KMS-11 (cell line): ENCODE measurements around the gene INPP5A.

Experiments
- H2AFZ ChIP-seq: fragments of 200-600 bp; sonication (generic); 2 replicates; pipeline ENCODE4 v1.6.1; 2016; ENCODE audit warnings: antibody characterized with exemption, mixed run types, low read depth
- H3K27ac ChIP-seq: fragments of 200-600 bp; sonication (generic); 2 replicates; pipeline ENCODE4 v1.6.1; 2016; ENCODE audit warnings: mild to moderate bottlenecking, mixed run types
- H3K27me3 ChIP-seq: fragments of 200-600 bp; sonication (generic); 2 replicates; pipeline ENCODE4 v1.6.1; 2017; ENCODE audit warnings: mild to moderate bottlenecking, low read depth, mixed run types, moderate library complexity; ENCODE audit not compliant: insufficient read depth
- H3K36me3 ChIP-seq: fragments of 200-600 bp; sonication (generic); 2 replicates; pipeline ENCODE4 v1.6.1; 2017; ENCODE audit warnings: mild to moderate bottlenecking, mixed run types; ENCODE audit not compliant: insufficient read depth
- H3K4me1 ChIP-seq: fragments of 200-600 bp; sonication (generic); 2 replicates; pipeline ENCODE4 v1.6.1; 2016; ENCODE audit warnings: mild to moderate bottlenecking, low read depth, mixed run types; ENCODE audit not compliant: poor library complexity, severe bottlenecking
- H3K4me2 ChIP-seq: fragments of 200-600 bp; sonication (generic); 2 replicates; pipeline ENCODE4 v1.7.0; 2016; ENCODE audit warnings: mild to moderate bottlenecking, mixed run types
- H3K4me3 ChIP-seq: fragments of 200-600 bp; sonication (generic); IDR thresholded peaks from 2 replicates; pipeline ENCODE4 v1.6.1; 2017; ENCODE audit warnings: low read depth, low read length, mixed read lengths; ENCODE audit not compliant: insufficient read depth
- H3K79me2 ChIP-seq: fragments of 200-600 bp; sonication (generic); 2 replicates; pipeline ENCODE4 v1.6.1; 2016; ENCODE audit warnings: low read depth, mixed run types; ENCODE audit not compliant: insufficient read depth
- H3K9ac ChIP-seq: fragments of 200-600 bp; sonication (generic); 2 replicates; pipeline ENCODE4 v1.6.1; 2016; ENCODE audit warnings: mild to moderate bottlenecking, mixed run types
- H4K20me1 ChIP-seq: fragments of 200-600 bp; sonication (generic); 2 replicates; pipeline ENCODE4 v1.6.1; 2016; ENCODE audit warnings: mild to moderate bottlenecking, mixed run types; ENCODE audit not compliant: insufficient read depth
- TF ChIP-seq, protein P1 (sequence below): fragments of 200-600 bp; sonication (generic); conservative IDR thresholded peaks from 2 replicates; pipeline ENCODE4 v1.6.1; 2017; ENCODE audit warnings: low read depth, mild to moderate bottlenecking, antibody characterized with exemption, low read length, moderate library complexity, mixed read lengths

Gene INPP5A

GRCh38 chr10:132729810-132730572 is 192.4 kb downstream of the INPP5A start:
- Histone ChIP-seq H2AFZ (no peak overlapping the region), H3K4me1 (no peaks in the 10 kb centered on the region), H3K4me2 (no peak overlapping the region), H3K79me2 (no peaks in the 10 kb centered on the region), H3K27me3 (no peaks in the 10 kb centered on the region), H3K4me3 (no peak overlapping the region), H3K27ac (no peak overlapping the region), H3K9ac (no peak overlapping the region), H4K20me1 (no peaks in the 10 kb centered on the region), H3K36me3 (no peaks in the 10 kb centered on the region)
- TF ChIP-seq, protein P1, sequence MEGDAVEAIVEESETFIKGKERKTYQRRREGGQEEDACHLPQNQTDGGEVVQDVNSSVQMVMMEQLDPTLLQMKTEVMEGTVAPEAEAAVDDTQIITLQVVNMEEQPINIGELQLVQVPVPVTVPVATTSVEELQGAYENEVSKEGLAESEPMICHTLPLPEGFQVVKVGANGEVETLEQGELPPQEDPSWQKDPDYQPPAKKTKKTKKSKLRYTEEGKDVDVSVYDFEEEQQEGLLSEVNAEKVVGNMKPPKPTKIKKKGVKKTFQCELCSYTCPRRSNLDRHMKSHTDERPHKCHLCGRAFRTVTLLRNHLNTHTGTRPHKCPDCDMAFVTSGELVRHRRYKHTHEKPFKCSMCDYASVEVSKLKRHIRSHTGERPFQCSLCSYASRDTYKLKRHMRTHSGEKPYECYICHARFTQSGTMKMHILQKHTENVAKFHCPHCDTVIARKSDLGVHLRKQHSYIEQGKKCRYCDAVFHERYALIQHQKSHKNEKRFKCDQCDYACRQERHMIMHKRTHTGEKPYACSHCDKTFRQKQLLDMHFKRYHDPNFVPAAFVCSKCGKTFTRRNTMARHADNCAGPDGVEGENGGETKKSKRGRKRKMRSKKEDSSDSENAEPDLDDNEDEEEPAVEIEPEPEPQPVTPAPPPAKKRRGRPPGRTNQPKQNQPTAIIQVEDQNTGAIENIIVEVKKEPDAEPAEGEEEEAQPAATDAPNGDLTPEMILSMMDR: no peak

DNA sequence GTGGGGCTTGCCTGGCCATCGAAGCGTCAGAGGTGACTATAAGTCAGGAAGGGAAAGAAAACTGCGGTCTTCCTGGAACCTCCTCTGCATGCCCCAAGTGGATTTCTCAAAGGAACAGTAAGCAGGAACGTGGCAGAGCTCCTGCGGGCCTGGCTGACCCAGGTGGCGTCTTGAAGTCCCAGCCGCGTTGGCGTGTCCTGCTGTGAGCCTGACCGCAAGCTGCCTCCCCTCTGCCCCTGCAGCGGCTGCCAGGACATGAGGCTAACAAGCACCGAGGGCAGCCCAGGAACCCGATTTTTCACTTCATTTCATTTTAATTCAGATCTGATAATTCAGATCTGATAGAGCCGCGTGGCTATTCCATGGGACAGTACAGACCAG is 193.0 kb downstream of the INPP5A start:
- no peaks in the 10 kb centered on the region for H3K4me1 ChIP-seq
- H3K27me3 ChIP-seq: no peaks in the 10 kb centered on the region
- no peaks in the 10 kb centered on the region for H3K36me3 ChIP-seq
- H3K4me2 ChIP-seq: no peak overlapping the region
- no peak overlapping the region for H3K27ac ChIP-seq
- H3K79me2 ChIP-seq: no peaks in the 10 kb centered on the region
- TF ChIP-seq, protein P1: no peak
- H3K4me3 ChIP-seq: no peak overlapping the region
- no peak overlapping the region for H3K9ac ChIP-seq
- H2AFZ ChIP-seq: no peak overlapping the region
- H4K20me1 ChIP-seq: no peaks in the 10 kb centered on the region

- Histone ChIP-seq H3K36me3 (no peaks in the 10 kb centered on the region), H3K79me2 (no peaks in the 10 kb centered on the region), H3K27ac (no peak overlapping the region), H2AFZ (no peak overlapping the region), H3K4me3 (no peak overlapping the region), H3K27me3 (no peaks in the 10 kb centered on the region), H3K9ac (no peak overlapping the region), H4K20me1 (no peaks in the 10 kb centered on the region), H3K4me2 (no peak overlapping the region), H3K4me1 (no peaks in the 10 kb centered on the region)
- TF ChIP-seq, protein P1: no peak
Observed at GRCh38 chr10:132732518-132732917, 194.9 kb downstream of the INPP5A start.

DNA sequence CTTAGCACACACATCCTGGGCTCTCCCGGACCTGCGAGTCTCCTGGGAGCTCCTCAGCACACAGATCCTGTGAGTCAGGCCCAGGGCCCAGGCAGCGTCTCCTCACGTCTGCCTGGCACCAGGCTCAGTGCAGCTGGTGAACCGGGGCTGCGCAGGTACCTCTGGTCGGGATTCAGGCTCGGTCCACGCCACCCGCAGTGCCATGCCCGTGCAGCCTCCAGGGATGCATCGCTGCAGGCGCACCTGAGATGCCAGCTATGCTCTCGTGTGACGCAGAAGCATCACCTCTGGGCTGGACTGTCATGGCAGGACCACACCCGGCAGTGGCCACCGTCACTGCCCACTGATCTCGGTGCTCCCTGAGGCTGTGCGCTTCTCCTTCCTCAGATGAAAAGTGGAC is 196.3 kb downstream of the INPP5A start:
- Histone ChIP-seq H3K4me1 (no peaks in the 10 kb centered on the region), H4K20me1 (no peaks in the 10 kb centered on the region), H3K79me2 (no peaks in the 10 kb centered on the region), H3K27ac (no peak overlapping the region), H2AFZ (no peak overlapping the region), H3K9ac (no peak overlapping the region), H3K27me3 (no peaks in the 10 kb centered on the region), H3K36me3 (no peaks in the 10 kb centered on the region), H3K4me3 (no peak overlapping the region), H3K4me2 (no peak overlapping the region)
- TF ChIP-seq, protein P1: no peak
